DOHH2 (cell line): ENCODE measurements around the gene PHF13.

Source experiments
- H3F3A ChIP-seq: fragments of 200-600 bp; sonication (generic), shearing (Covaris generic); 2 replicates; pipeline ENCODE4 v1.6.0; 2016; ENCODE audit warnings: antibody characterized with exemption, mild to moderate bottlenecking; ENCODE audit not compliant: control insufficient read depth, insufficient read depth
- H3K27ac ChIP-seq: fragments of 200-600 bp; sonication (generic); 2 replicates; pipeline ENCODE4 v1.5.1; 2014; ENCODE audit warnings: low read depth, mild to moderate bottlenecking, low read length, moderate library complexity
- H3K27me3 ChIP-seq: fragments of 200-600 bp; sonication (generic); 2 replicates; pipeline ENCODE4 v1.6.1; 2014; ENCODE audit warnings: mild to moderate bottlenecking, low read length, mixed read lengths; ENCODE audit not compliant: control insufficient read depth
- H3K36me3 ChIP-seq: fragments of 200-600 bp; sonication (generic); 2 replicates; pipeline ENCODE4 v1.6.1; 2014; ENCODE audit warnings: mild to moderate bottlenecking, low read length, moderate library complexity, mixed read lengths; ENCODE audit not compliant: control insufficient read depth
- H3K4me1 ChIP-seq: fragments of 200-600 bp; sonication (generic); 2 replicates; pipeline ENCODE4 v1.6.1; 2014; ENCODE audit warnings: mild to moderate bottlenecking, low read length, mixed read lengths; ENCODE audit not compliant: control insufficient read depth
- H3K4me2 ChIP-seq: fragments of 200-600 bp; sonication (generic); 2 replicates; pipeline ENCODE4 v1.6.0; 2014; ENCODE audit warnings: mild to moderate bottlenecking, low read length, moderate library complexity
- H3K4me3 ChIP-seq: fragments of 200-600 bp; sonication (generic); 2 replicates; pipeline ENCODE4 v1.5.1; 2014; ENCODE audit warnings: mild to moderate bottlenecking, low read length, mixed read lengths
- H3K79me2 ChIP-seq: fragments of 200-600 bp; sonication (generic); 2 replicates; pipeline ENCODE4 v1.6.1; 2014; ENCODE audit warnings: mild to moderate bottlenecking, low read length, mixed read lengths; ENCODE audit not compliant: control insufficient read depth
- H3K9me2 ChIP-seq: fragments of 200-600 bp; sonication (generic); replicated peaks from 2 replicates; pipeline ENCODE4 v1.6.1; 2014; ENCODE audit warnings: mild to moderate bottlenecking, low read length, mixed read lengths; ENCODE audit not compliant: control insufficient read depth
- H3K9me3 ChIP-seq: fragments of 200-600 bp; sonication (generic); 2 replicates; pipeline ENCODE4 v1.6.1; 2014; ENCODE audit warnings: antibody characterized with exemption, low read length, mixed read lengths; ENCODE audit not compliant: control insufficient read depth, insufficient read depth
- H4K20me1 ChIP-seq: fragments of 200-600 bp; sonication (generic); 2 replicates; pipeline ENCODE4 v1.6.0; 2014; ENCODE audit warnings: low read depth, mild to moderate bottlenecking, antibody characterized with exemption, low read length, moderate library complexity; ENCODE audit not compliant: control insufficient read depth, insufficient read depth
- CTCF ChIP-seq: fragments of 200-600 bp; sonication (generic); IDR thresholded peaks from one replicate; pipeline ENCODE4 v1.5.1; 2014; ENCODE audit warnings: antibody characterized with exemption, mild to moderate bottlenecking, low read depth, low read length; ENCODE audit not compliant: poor library complexity, severe bottlenecking
- EZH2phosphoT487 ChIP-seq: fragments of 200-600 bp; sonication (generic); IDR thresholded peaks from 2 replicates; pipeline ENCODE4 v1.6.1; 2017; ENCODE audit warnings: borderline replicate concordance, mild to moderate bottlenecking, antibody characterized with exemption, low read length, moderate library complexity, mixed read lengths

The PHF13 gene

GRCh38 chr1:6613361-6614018, at the start of gene PHF13:
Gene PHF13, plus strand, starts transcription at chr1:6613731. Its CDS starts 336 bp downstream, at chr1:6614067.
- Histone ChIP-seq H3K4me1 (peaks cover 17% of the 10 kb centered on the region), H3K27me3 (peaks cover 5% of the 10 kb centered on the region), H3K27ac (peak within 1 kb of the TSS; percentile 32; the same call in 1 of the 2 replicates), H3K79me2 (peaks cover 36% of the 10 kb centered on the region), H3K9me3 (no peaks in the 10 kb centered on the region), H3K36me3 (peaks cover 11% of the 10 kb centered on the region), H3K9me2 (no peaks in the 10 kb centered on the region), H4K20me1 (0 out of 2 replicates have a peak, but pooled peaks cover 4% of the 10 kb centered on the region), H3K4me2 (peak within 1 kb of the TSS; percentile 97), H3K4me3 (peak within 1 kb of the TSS; percentile 84), H3F3A (peaks cover 2% of the 10 kb centered on the region; the same call in 1 of the 2 replicates)
- TF ChIP-seq CTCF (no peak), EZH2phosphoT487 (no peak)

- H3K9me3 ChIP-seq: no peaks in the 10 kb centered on the region
- no peaks in the 10 kb centered on the region for H4K20me1 ChIP-seq
- no peaks in the 10 kb centered on the region for H3K27me3 ChIP-seq
- H3K9me2 ChIP-seq: no peaks in the 10 kb centered on the region
- H3K27ac ChIP-seq: no peak overlapping the region
- H3K4me2 ChIP-seq: no peak overlapping the region
- no peak overlapping the region for H3K4me3 ChIP-seq
- TF ChIP-seq CTCF (no peak), EZH2phosphoT487 (no peak)
- H3K79me2 ChIP-seq: no peaks in the 10 kb centered on the region
- H3F3A ChIP-seq: no peaks in the 10 kb centered on the region
- peaks cover 10% of the 10 kb centered on the region; the same call in 1 of the 2 replicates for H3K4me1 ChIP-seq
- no peaks in the 10 kb centered on the region for H3K36me3 ChIP-seq
Measured at GRCh38 chr1:6569033-6569432, 44.5 kb upstream of the PHF13 start.

GRCh38 chr1:6570100-6570499, 43.4 kb upstream of the PHF13 start:
- Histone ChIP-seq H3F3A (no peaks in the 10 kb centered on the region), H3K27ac (no peak overlapping the region), H4K20me1 (no peaks in the 10 kb centered on the region), H3K79me2 (no peaks in the 10 kb centered on the region), H3K4me2 (no peak overlapping the region), H3K9me2 (no peaks in the 10 kb centered on the region), H3K4me1 (peaks cover 10% of the 10 kb centered on the region; the same call in 1 of the 2 replicates), H3K36me3 (no peaks in the 10 kb centered on the region), H3K4me3 (no peak overlapping the region), H3K27me3 (no peaks in the 10 kb centered on the region), H3K9me3 (no peaks in the 10 kb centered on the region)
- TF ChIP-seq CTCF (no peak), EZH2phosphoT487 (no peak)
